ENCODE measurements around the gene U2AF1L4.

The U2AF1L4 gene

DNA sequence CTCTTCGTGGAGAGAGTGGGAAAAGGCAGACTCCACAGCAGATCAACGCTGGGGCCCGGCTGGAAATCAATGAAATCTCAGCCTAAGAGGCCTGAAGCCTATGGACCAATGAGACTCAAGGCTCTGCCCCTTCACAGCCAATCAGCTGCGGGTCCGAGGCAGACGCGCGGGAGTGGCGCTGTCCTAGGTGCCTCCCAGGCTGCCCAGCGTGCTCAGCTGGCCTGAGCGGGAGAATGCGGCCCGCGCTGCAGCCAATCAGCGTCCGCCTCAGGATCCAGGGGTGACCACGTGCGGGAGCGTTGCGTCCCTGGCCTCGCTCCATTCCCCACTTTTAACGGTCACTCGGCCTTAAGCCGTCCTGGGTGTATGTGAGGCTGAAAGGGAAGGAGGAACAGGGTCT lies 41.0 kb downstream of the U2AF1L4 start, which contains the start of gene ZBTB32:
Gene ZBTB32, plus strand, starts transcription at position 341 of the 400 bp plus-strand sequence. CDS start 10,069 bp downstream, outside the sequence.
- no peak for DNase-seq

DNA sequence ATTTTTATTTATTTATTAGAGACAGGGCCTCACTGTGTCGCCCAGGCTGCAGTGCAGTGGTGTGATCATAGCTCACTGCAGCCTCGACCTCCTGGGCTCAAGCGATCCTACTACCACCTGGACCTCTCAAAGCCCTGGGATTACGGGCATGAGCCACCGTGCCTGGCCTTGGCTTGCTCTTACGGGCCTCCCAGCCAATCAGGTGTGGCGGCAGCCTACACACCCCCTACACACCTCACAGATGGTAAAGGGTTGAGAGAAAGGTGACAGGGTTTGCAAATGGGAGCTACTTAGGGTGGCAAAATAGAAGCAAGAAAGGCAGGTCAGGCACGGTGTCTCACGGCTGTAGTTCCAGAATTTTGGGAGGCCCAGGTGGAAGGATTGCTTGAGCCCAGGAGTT lies 41.9 kb downstream of the U2AF1L4 start:
- no peak for DNase-seq

DNA sequence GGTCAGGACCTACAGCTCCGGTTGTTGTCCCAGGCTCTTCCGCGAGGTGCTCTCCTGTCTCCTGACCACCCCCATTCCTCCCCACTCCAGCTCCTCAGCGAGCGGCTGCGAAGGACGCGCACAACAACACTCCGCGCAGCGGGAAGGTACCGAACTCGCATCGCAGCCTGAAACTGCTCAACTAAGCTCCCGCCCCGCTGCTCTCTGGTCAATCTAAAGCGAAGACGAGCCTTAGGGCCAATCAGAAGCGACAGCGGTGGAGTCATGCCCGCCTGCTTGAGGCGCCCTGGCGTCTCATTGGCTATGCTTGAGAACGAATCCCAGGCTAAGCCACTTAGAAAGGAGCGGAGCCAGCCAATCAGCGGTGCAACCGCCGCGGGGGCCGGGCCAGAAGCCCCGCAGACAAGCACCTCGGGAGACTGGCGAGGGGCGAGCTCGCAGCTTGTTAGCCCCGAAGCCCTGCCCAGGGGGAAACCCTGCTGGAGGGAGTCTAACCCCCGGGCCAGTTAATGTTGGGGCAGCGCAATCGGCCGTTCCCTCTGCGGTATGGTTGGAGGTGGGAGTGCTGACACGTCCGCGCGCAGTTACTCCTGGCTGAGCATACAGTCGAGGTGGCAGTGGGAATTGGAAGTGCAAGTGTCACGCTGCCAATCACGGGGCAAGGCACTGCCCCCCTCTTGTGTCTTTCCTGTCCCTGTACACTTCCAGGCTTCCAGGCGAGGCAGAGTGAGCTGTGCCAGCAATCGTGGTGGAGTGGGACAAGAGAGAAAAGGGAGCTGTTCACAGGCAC lies 42.8 kb downstream of the U2AF1L4 start:
- peak; percentile 96 to 97 for DNase-seq

DNA sequence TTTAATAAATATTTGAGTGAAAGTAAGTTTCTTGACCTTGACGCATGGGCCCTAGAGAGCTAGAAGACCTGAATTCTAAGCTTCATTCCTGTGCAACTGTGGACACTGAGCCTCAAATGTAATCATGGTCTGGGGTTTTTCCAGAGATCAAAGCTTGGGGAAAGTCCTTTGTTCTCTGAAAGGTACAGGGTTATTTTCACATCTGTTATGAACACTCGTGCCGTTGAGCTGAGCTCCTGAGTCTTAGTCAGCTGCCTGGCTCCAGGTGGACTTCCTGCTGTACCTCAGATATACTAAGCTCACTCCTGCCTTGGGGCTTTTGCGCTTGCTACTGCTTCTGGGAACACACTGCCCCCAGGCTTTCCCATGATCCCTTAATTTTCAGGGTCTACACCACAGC lies 48.4 kb downstream of the U2AF1L4 start:
- no peak for DNase-seq

DNA sequence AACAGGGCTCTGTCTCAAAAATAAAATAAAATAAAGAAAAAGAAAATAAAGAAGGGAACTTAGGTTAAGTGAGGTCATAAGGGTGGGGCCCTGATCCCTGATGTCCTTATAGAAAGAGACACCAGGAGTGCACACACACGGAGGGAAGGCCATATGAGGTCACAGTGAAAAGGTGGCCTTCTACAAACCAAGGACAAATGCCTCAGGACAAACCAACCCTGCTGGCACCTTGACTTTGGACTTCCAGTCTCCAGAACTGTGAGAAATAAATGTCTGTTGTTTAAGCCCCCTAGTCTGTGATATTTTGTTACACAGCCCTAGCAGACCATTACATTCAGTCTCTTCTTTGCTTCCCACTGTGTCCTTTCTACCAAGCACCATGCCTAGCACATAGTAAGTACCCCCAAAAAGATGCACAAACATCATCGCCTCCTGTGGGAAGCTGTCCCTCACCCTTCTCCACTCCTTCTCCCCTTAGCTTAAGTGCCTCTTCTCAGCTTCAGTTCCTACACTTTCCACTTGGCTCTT lies 49.3 kb downstream of the U2AF1L4 start:
- no peak for DNase-seq

DNA sequence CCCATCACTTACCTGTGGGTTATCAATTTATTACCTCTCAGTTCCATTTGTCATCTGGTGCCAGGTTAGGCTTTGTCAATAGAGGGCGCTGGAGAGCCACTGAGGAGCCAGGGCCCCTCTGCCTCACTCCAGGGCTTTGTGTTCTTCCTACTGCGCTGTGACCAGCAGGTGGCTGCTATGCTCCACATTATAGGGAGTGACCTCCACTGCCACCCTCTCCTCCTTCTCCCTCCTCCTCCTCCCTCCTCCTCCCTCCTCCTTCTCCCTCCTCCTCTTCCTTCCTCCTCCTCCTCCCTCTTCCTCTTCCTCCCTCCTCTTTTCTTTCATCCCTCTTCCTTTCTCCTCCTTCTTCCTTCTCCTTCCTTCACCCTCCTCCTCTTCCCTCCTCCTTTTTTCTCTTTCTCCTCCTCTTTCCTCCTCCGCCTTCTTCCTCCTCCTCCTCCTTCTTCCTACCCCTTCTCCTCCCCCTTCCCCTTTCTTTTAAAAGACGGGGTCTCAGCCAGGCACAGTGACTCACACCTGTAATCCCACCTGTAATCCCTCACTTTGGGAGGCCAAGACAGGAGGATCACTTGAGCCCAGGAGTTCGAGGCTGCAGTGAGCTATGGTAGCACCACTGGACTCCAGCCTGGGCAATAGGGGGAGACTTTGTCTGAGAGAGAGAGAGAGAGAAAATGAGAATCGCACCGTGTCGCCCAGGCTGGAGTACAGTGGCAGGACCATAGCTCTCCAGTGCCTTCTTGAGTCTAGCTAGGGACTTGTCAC lies 51.2 kb downstream of the U2AF1L4 start:
- DNase-seq = peak; percentile 91 to 94

DNA sequence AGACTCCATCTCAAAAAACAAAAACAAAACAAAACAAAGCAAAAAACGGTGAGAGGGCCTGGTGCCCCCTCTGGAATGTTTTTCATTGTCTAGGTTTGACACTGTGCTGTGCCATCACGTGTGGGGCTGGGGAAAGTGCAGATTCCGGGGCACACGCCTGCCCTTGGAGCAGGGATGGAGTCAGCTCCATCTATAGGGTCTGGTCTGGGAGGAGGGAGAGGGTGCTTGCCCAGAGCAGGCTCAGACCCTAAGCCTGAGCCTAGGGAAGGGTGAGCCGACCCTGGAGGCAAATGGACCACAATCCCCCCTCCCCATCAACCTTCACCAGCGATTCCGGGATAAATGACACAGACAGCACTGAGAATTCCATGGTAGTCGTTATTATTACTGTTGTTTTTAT lies 51.8 kb downstream of the U2AF1L4 start:
- DNase-seq = no peak

Measured in CD4-positive, alpha-beta T cell treated with Interleukin-4 for 1 hour (primary cell).